Tibial artery (tissue), 4 donors: ENCODE results near the gene QPCT.
"Not testable (repeated sequence)": the region's sequence is repeated elsewhere in the genome, so short reads cannot be mapped to it uniquely, and the experiment has no call there.

ENCODE experiments used
- DNase-seq, 2 donors: peaks; one replicate each; pipeline ENCODE4 v3.0.0-alpha.2; 2019
- H3K27ac ChIP-seq, 2 donors: fragments of 200-600 bp; sonication (generic) in 1 of 2; 1 replicate in 1 of 2; 2 replicates in 1 of 2; pipeline ENCODE4 v1.5.1; 2018 to 2019; ENCODE audit warnings: mild to moderate bottlenecking in 1 of 2
- H3K27me3 ChIP-seq, 2 donors: fragments of 200-600 bp; sonication (generic) in 1 of 2; one replicate each; pipeline versions ENCODE4 v1.5.1 to v1.6.0; 2016 to 2019
- H3K36me3 ChIP-seq, 3 donors: fragments of 200-600 bp; sonication (generic) in 2 of 3; one replicate each; pipeline ENCODE4 v1.5.1; 2016 to 2019; ENCODE audit warnings: mild to moderate bottlenecking in 2 of 3
- H3K4me1 ChIP-seq, 4 donors: fragments of 200-600 bp; sonication (generic) in 2 of 4; 1 replicate in 3 of 4; 2 replicates in 1 of 4; pipeline ENCODE4 v1.5.1; 2016 to 2019
- H3K4me3 ChIP-seq, 2 donors: fragments of 200-600 bp; sonication (generic) in 1 of 2; 1 replicate in 1 of 2; 2 replicates in 1 of 2; pipeline ENCODE4 v1.5.1; 2018 to 2019; ENCODE audit warnings: mild to moderate bottlenecking in 2 of 2
- H3K9me3 ChIP-seq, 3 donors: fragments of 200-600 bp; sonication (generic) in 1 of 3; one replicate each; pipeline ENCODE4 v1.5.1; 2016 to 2019
- CTCF ChIP-seq, 2 experiments: fragments of 200-600 bp in 1 of 2; fragments of 450-650 bp in 1 of 2; IDR thresholded peaks; one replicate each; pipeline ENCODE4 v1.5.1; 2017 to 2019; ENCODE audit warnings: antibody characterized with exemption in 2 of 2, mild to moderate bottlenecking in 1 of 2, moderate library complexity in 1 of 2
- intact Hi-C: fragments of 100-400 bp; cut with DNase I; formaldehyde crosslinking; loops from one replicate; pipeline ENCODE4 v1.15.0; 2023; ENCODE audit warnings: low total_unique reads

QPCT gene

GRCh38 chr2:37378411-37378810 lies 34.0 kb downstream of the QPCT start:
- TF ChIP-seq CTCF (IDR thresholded peaks at IDR 0.05) = no peak
- Histone ChIP-seq H3K27me3 (no peaks in the 10 kb centered on the region), H3K4me1 (no peaks in the 10 kb centered on the region), H3K36me3 (no peaks in the 10 kb centered on the region), H3K4me3 (no peak overlapping the region), H3K27ac (no peak overlapping the region), H3K9me3 (no peaks in the 10 kb centered on the region)
- DNase-seq = no peak
- intact Hi-C loops = no loop called here

GRCh38 chr2:37379881-37380296 lies 35.5 kb downstream of the QPCT start:
- Histone ChIP-seq H3K4me1 (no peaks in the 10 kb centered on the region), H3K27me3 (no peaks in the 10 kb centered on the region), H3K9me3 (no peaks in the 10 kb centered on the region), H3K27ac (no peak overlapping the region), H3K36me3 (no peaks in the 10 kb centered on the region), H3K4me3 (no peak overlapping the region)
- DNase-seq = no peak
- intact Hi-C loops = no loop called here
- TF ChIP-seq CTCF (IDR thresholded peaks at IDR 0.05) = no peak

GRCh38 chr2:37380787-37381186 lies 36.4 kb downstream of the QPCT start:
- DNase-seq, H3K4me3 ChIP-seq, H3K27me3 ChIP-seq, H3K4me1 ChIP-seq, H3K36me3 ChIP-seq, H3K27ac ChIP-seq, H3K9me3 ChIP-seq, intact Hi-C loops: not testable (repeated sequence)

GRCh38 chr2:37384261-37384660 lies 39.8 kb downstream of the QPCT start:
- H3K27me3 ChIP-seq, H3K27ac ChIP-seq, intact Hi-C loops, H3K9me3 ChIP-seq, H3K36me3 ChIP-seq, DNase-seq, H3K4me3 ChIP-seq, H3K4me1 ChIP-seq: not testable (repeated sequence)

GRCh38 chr2:37387148-37387835 lies 42.9 kb downstream of the QPCT start:
- Histone ChIP-seq H3K4me1 (peaks cover 0 to 3% (median 0%) of the 10 kb centered on the region in 4 donors), H3K4me3 (no peak overlapping the region), H3K9me3 (no peaks in the 10 kb centered on the region), H3K36me3 (no peaks in the 10 kb centered on the region), H3K27ac (no peak overlapping the region), H3K27me3 (no peaks in the 10 kb centered on the region)
- intact Hi-C loops = no loop called here
- DNase-seq = no peak
- no peak for TF ChIP-seq CTCF (IDR thresholded peaks at IDR 0.05)

GRCh38 chr2:37388074-37388473 lies 43.6 kb downstream of the QPCT start:
- H3K4me1 ChIP-seq = peaks cover 0 to 3% (median 0%) of the 10 kb centered on the region in 4 donors
- no peak overlapping the region for H3K27ac ChIP-seq
- no peaks in the 10 kb centered on the region for H3K9me3 ChIP-seq
- no peak for DNase-seq
- intact Hi-C loops = no loop called here
- no peak overlapping the region for H3K4me3 ChIP-seq
- no peak for TF ChIP-seq CTCF (IDR thresholded peaks at IDR 0.05)
- H3K27me3 ChIP-seq = no peaks in the 10 kb centered on the region
- no peaks in the 10 kb centered on the region for H3K36me3 ChIP-seq

- TF ChIP-seq CTCF (IDR thresholded peaks at IDR 0.05) = no peak
- H3K27ac ChIP-seq = no peak overlapping the region
Measured at GRCh38 chr2:37389395-37389794, 45.0 kb downstream of the QPCT start.

More at GRCh38 chr2:37389395-37389794, 45.0 kb downstream of the QPCT start:
- DNase-seq = no peak
- no peaks in the 10 kb centered on the region for H3K9me3 ChIP-seq
- H3K4me3 ChIP-seq = no peak overlapping the region
- H3K36me3 ChIP-seq = no peaks in the 10 kb centered on the region
- H3K27me3 ChIP-seq = no peaks in the 10 kb centered on the region
- peaks cover 0 to 3% (median 0%) of the 10 kb centered on the region in 4 donors for H3K4me1 ChIP-seq
- intact Hi-C loops = no loop called here
